HFFc6 (cell line): ENCODE data around the gene KRT39. TPM values are rescaled to one million over a fixed set of nuclear protein-coding genes. Genes with fewer than 3 reads are reported as not detected.

Experiments
- DNase-seq: peaks from one replicate; pipeline ENCODE4 v3.0.0-alpha.2; 2018
- H3K27ac Mint-ChIP-seq: 2 replicates; pipeline ENCODE4 v1.8.0; 2020; ENCODE audit warnings: mild to moderate bottlenecking, mixed read lengths
- H3K27me3 Mint-ChIP-seq: 2 replicates; pipeline ENCODE4 v1.8.0; 2021; ENCODE audit warnings: mild to moderate bottlenecking, moderate library complexity, mixed read lengths; ENCODE audit not compliant: insufficient read depth
- H3K36me3 Mint-ChIP-seq: 2 replicates; pipeline ENCODE4 v1.8.0; 2021; ENCODE audit warnings: low read depth, mixed read lengths
- H3K4me1 Mint-ChIP-seq: 2 replicates; pipeline ENCODE4 v1.8.0; 2020; ENCODE audit warnings: low read depth, mixed read lengths
- H3K4me3 Mint-ChIP-seq: 2 replicates; pipeline ENCODE4 v1.8.0; 2020; ENCODE audit warnings: mild to moderate bottlenecking, moderate library complexity, mixed read lengths
- H3K9me3 Mint-ChIP-seq: 2 replicates; pipeline ENCODE4 v1.8.0; 2020; ENCODE audit warnings: mild to moderate bottlenecking, mixed read lengths
- CTCF ChIP-seq: fragments of 200-600 bp; sonication (generic); IDR thresholded peaks from 2 replicates; pipeline ENCODE4 v1.5.0; 2021; ENCODE audit warnings: antibody characterized with exemption, mild to moderate bottlenecking
- total RNA-seq, 6 experiments: library from RNA; stranded (reverse); fragmentation: NEBNext Ultra II Directional; extraction: Animal tissue kit (Norgen Biotek cat#: 25700); gene quantifications; 2 replicates in 1 of 6; 3 replicates in 5 of 6; pipeline ENCODE4 v1.2.3, GENCODE V29; 2021

Gene KRT39
- total RNA-seq, 6 experiments from 2014 or later: not detected

- H3K27me3 Mint-ChIP-seq: no peaks in the 10 kb centered on the region
- H3K27ac Mint-ChIP-seq: no peak overlapping the region
- no peak for DNase-seq
- no peaks in the 10 kb centered on the region for H3K36me3 Mint-ChIP-seq
- H3K9me3 Mint-ChIP-seq: no peaks in the 10 kb centered on the region
- no peak overlapping the region for H3K4me3 Mint-ChIP-seq
- TF ChIP-seq CTCF: no peak
- no peaks in the 10 kb centered on the region for H3K4me1 Mint-ChIP-seq
Observed at GRCh38 chr17:40981115-40981514, 14.4 kb upstream of the KRT39 start.

GRCh38 chr17:40980596-40980995, 13.8 kb upstream of the KRT39 start:
- H3K4me1 Mint-ChIP-seq: no peaks in the 10 kb centered on the region
- no peak for TF ChIP-seq CTCF
- H3K9me3 Mint-ChIP-seq: no peaks in the 10 kb centered on the region
- no peaks in the 10 kb centered on the region for H3K36me3 Mint-ChIP-seq
- H3K27me3 Mint-ChIP-seq: no peaks in the 10 kb centered on the region
- no peak overlapping the region for H3K27ac Mint-ChIP-seq
- no peak overlapping the region for H3K4me3 Mint-ChIP-seq
- DNase-seq: no peak

GRCh38 chr17:40980117-40980516, 13.4 kb upstream of the KRT39 start:
- Mint-ChIP-seq H3K36me3 (no peaks in the 10 kb centered on the region), H3K9me3 (no peaks in the 10 kb centered on the region), H3K27me3 (no peaks in the 10 kb centered on the region), H3K4me3 (no peak overlapping the region), H3K27ac (no peak overlapping the region), H3K4me1 (no peaks in the 10 kb centered on the region)
- DNase-seq: no peak
- TF ChIP-seq CTCF: no peak

GRCh38 chr17:40978575-40979151, 11.9 kb upstream of the KRT39 start:
- Mint-ChIP-seq H3K36me3 (no peaks in the 10 kb centered on the region), H3K4me3 (no peak overlapping the region), H3K9me3 (no peaks in the 10 kb centered on the region), H3K27me3 (no peaks in the 10 kb centered on the region), H3K27ac (no peak overlapping the region), H3K4me1 (no peaks in the 10 kb centered on the region)
- no peak for DNase-seq
- no peak for TF ChIP-seq CTCF

GRCh38 chr17:40975516-40975915, 8.8 kb upstream of the KRT39 start:
- no peak for DNase-seq
- TF ChIP-seq CTCF: no peak
- H3K4me1 Mint-ChIP-seq: no peaks in the 10 kb centered on the region
- no peaks in the 10 kb centered on the region for H3K36me3 Mint-ChIP-seq
- H3K4me3 Mint-ChIP-seq: no peak overlapping the region
- no peaks in the 10 kb centered on the region for H3K9me3 Mint-ChIP-seq
- no peaks in the 10 kb centered on the region for H3K27me3 Mint-ChIP-seq
- no peak overlapping the region for H3K27ac Mint-ChIP-seq

- H3K4me3 Mint-ChIP-seq: no peak overlapping the region
- H3K36me3 Mint-ChIP-seq: no peaks in the 10 kb centered on the region
- H3K9me3 Mint-ChIP-seq: no peaks in the 10 kb centered on the region
- no peak for DNase-seq
- H3K4me1 Mint-ChIP-seq: no peaks in the 10 kb centered on the region
- TF ChIP-seq CTCF: no peak
- H3K27ac Mint-ChIP-seq: no peak overlapping the region
- H3K27me3 Mint-ChIP-seq: no peaks in the 10 kb centered on the region
Observed at GRCh38 chr17:40974366-40974765, 7.6 kb upstream of the KRT39 start.
